ENCODE results near the gene ZNF268. TPM values are rescaled to one million over a fixed set of nuclear protein-coding genes. Genes with fewer than 3 reads are reported as not detected.

The ZNF268 gene
- total and polyA plus RNA-seq, 2 of the 8 experiments (the other 6 are each of a cell fraction or from before 2014, with no cell fraction given) = 6.3 to 22.3 TPM

DNA sequence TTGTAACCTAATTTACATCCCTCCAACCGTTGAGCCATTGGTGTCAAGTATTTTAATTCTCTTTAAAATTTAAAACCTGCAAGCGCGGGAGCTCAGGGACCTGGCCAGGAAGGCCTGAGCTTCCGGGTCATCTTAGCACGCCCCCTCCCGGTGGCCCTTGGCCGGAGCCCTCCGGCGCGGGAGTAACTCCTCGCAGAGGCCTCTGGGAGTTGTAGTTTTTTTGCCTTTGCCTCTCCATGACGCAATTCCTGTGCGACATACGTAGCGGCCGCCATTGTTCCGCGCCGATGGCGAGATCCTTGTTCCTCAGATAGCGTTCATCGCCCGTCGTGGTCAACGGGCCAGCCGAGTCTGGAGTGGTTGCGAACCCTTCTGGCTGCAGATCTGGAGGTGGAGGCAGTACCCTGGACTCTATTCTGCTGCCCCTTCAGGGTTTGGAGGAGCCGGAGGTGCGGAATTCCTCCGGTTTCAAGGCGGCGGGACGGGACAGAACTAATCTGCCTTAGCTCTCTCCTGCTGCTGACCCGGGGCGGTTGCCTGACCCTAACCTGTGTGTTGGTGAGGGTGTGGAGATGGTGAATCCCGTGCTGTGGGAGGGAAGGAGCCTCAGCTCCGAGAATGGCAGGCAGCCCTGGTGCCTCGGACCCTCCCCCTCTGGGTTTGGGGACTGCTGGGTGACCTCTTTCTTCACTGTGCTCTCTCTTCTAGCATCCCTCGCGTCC, at the start of gene ZNF268 (continued):
- TF ChIP-seq CBX5 (IDR thresholded peaks at IDR 0.05; ENCODE audit: low read depth, low read length) = no peak
- TF ChIP-seq HDAC6 (IDR thresholded peaks at IDR 0.05; ENCODE audit: low read depth, low read length) = no peak
- peak in 1 of 2 experiments; percentile 63; a peak in 1 of 4 replicates for TF ChIP-seq HDAC2 (IDR thresholded peaks at IDR 0.05; ENCODE audit: borderline replicate concordance in 1 of 2, low read depth in 2 of 2, low read length in 2 of 2)
- TF ChIP-seq TBP (IDR thresholded peaks at IDR 0.05; ENCODE audit: low read depth, low read length) = peak; percentile 82
- TF ChIP-seq, protein P1, sequence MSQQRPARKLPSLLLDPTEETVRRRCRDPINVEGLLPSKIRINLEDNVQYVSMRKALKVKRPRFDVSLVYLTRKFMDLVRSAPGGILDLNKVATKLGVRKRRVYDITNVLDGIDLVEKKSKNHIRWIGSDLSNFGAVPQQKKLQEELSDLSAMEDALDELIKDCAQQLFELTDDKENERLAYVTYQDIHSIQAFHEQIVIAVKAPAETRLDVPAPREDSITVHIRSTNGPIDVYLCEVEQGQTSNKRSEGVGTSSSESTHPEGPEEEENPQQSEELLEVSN (IDR thresholded peaks at IDR 0.05) = peak; percentile 72
- no peak for TF ChIP-seq POU5F1 (IDR thresholded peaks at IDR 0.05; ENCODE audit: low read depth, low read length)
- peak; percentile 25; the same call in 1 of the 2 replicates for TF ChIP-seq GABPA (IDR thresholded peaks at IDR 0.05; ENCODE audit: borderline replicate concordance, insufficient read depth, low read length)
- TF ChIP-seq SP2 (IDR thresholded peaks at IDR 0.05; ENCODE audit: low read length) = no peak
- peak; percentile 82 for TF ChIP-seq KDM5A (IDR thresholded peaks at IDR 0.05; ENCODE audit: low read length)
- peak; percentile 78 to 79 for TF ChIP-seq RAD21 (IDR thresholded peaks at IDR 0.05 in 1 of 2, conservative IDR thresholded peaks at IDR 0.05 in 1 of 2; ENCODE audit: low read depth in 2 of 2, low read length in 2 of 2)
- TF ChIP-seq TAF7 (optimal IDR thresholded peaks at IDR 0.05; ENCODE audit: borderline replicate concordance, low read depth, low read length) = peak; percentile 90
- no peak for TF ChIP-seq BACH1 (IDR thresholded peaks at IDR 0.05; ENCODE audit: low read length)
- TF ChIP-seq SP4 (IDR thresholded peaks at IDR 0.05; ENCODE audit: low read length) = 0 out of 2 replicates have a peak, but pooled peaks have one; percentile 65
- no peak for TF ChIP-seq BCL11A (IDR thresholded peaks at IDR 0.05; ENCODE audit: low read depth in 2 of 2, low read length in 2 of 2)
- TF ChIP-seq YY1 (IDR thresholded peaks at IDR 0.05; ENCODE audit: low read depth, low read length) = peak; percentile 99
- 0 out of 2 replicates have a peak, but pooled peaks have one; percentile 32 for TF ChIP-seq TCF12 (IDR thresholded peaks at IDR 0.05; ENCODE audit: low read depth, low read length)
- peak; percentile 79 for TF ChIP-seq ASH2L (IDR thresholded peaks at IDR 0.05; ENCODE audit: low read length)
- TF ChIP-seq, protein P2, sequence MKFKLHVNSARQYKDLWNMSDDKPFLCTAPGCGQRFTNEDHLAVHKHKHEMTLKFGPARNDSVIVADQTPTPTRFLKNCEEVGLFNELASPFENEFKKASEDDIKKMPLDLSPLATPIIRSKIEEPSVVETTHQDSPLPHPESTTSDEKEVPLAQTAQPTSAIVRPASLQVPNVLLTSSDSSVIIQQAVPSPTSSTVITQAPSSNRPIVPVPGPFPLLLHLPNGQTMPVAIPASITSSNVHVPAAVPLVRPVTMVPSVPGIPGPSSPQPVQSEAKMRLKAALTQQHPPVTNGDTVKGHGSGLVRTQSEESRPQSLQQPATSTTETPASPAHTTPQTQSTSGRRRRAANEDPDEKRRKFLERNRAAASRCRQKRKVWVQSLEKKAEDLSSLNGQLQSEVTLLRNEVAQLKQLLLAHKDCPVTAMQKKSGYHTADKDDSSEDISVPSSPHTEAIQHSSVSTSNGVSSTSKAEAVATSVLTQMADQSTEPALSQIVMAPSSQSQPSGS (IDR thresholded peaks at IDR 0.05; ENCODE audit: low read length) = peak; percentile 55; the same call in 1 of the 2 replicates
- peak; percentile 85 for TF ChIP-seq SRF (IDR thresholded peaks at IDR 0.05; ENCODE audit: low read depth, low read length)
- no peak; the same call in 1 of the 2 replicates for TF ChIP-seq TEAD4 (IDR thresholded peaks at IDR 0.05; ENCODE audit: low read depth, low read length)

Data from H1 (cell line).